ENCODE data around the gene WFIKKN1.
A peak's percentile ranks its signal among the peaks of the same experiment; 100 is the strongest.

The WFIKKN1 gene

GRCh38 chr16:674968-675883 is 44.4 kb downstream of the WFIKKN1 start, which contains the start of gene RHBDL1:
Gene RHBDL1 (plus strand): TSS chr16:675671. CDS start chr16:675791, 120 bp downstream.
- peak; percentile 53 for DNase-seq

GRCh38 chr16:675884-676564 is 45.2 kb downstream of the WFIKKN1 start:
- no peak for DNase-seq

- DNase-seq = no peak
These were observed 45.7 kb downstream of the WFIKKN1 start for GRCh38 chr16:676565-676902.

GRCh38 chr16:676913-677312 is 46.1 kb downstream of the WFIKKN1 start:
- no peak for DNase-seq

- DNase-seq = no peak
These were observed 46.8 kb downstream of the WFIKKN1 start for GRCh38 chr16:677316-678190.

GRCh38 chr16:678209-678857 is 47.5 kb downstream of the WFIKKN1 start:
- no peak for DNase-seq

- DNase-seq = peak; percentile 69
These were observed 48.4 kb downstream of the WFIKKN1 start for GRCh38 chr16:678858-679813.

GRCh38 chr16:679814-680624 is 49.2 kb downstream of the WFIKKN1 start, which contains the start of gene STUB1:
Gene STUB1 (plus strand): TSS chr16:680410. CDS start chr16:680526, 116 bp downstream.
- peak; percentile 89 for DNase-seq

GRCh38 chr16:680625-680945 is 49.8 kb downstream of the WFIKKN1 start:
- no peak for DNase-seq

- DNase-seq = peak; percentile 14
These were observed 50.4 kb downstream of the WFIKKN1 start for GRCh38 chr16:680967-681745.

GRCh38 chr16:681746-682427 is 51.1 kb downstream of the WFIKKN1 start:
- no peak for DNase-seq

- DNase-seq = no peak
These were observed 52.0 kb downstream of the WFIKKN1 start for GRCh38 chr16:682493-683395.

- no peak for DNase-seq
These were observed 52.7 kb downstream of the WFIKKN1 start for GRCh38 chr16:683396-684070.

Measured in fibroblast of skin of scalp (primary cell).